Measurements from ENCODE around the gene ROR1.

The ROR1 gene

GRCh38 chr1:63863145-63863544 lies 89.3 kb downstream of the ROR1 start:
- no peak for TF ChIP-seq CTCF (IDR thresholded peaks at IDR 0.05; ENCODE audit: borderline replicate concordance, control extremely low read depth, extremely low read depth, insufficient read depth, missing control alignments)
- in situ Hi-C loops (cut with MboI; ENCODE audit: low sequenced_read_pairs, unreplicated experiment), result no loop called here

GRCh38 chr1:63864224-63864641 lies 90.4 kb downstream of the ROR1 start:
- in situ Hi-C loops (cut with MboI; ENCODE audit: low sequenced_read_pairs, unreplicated experiment), result no loop called here
- DNase-seq (ENCODE audit: low spot score), result no peak
- no peak for TF ChIP-seq CTCF (IDR thresholded peaks at IDR 0.05; ENCODE audit: borderline replicate concordance, control extremely low read depth, extremely low read depth, insufficient read depth, missing control alignments)

More at GRCh38 chr1:63863145-63863544, 89.3 kb downstream of the ROR1 start:
- no peak for DNase-seq (ENCODE audit: low spot score)

GRCh38 chr1:63865561-63865960 lies 91.7 kb downstream of the ROR1 start:
- in situ Hi-C loops (cut with MboI; ENCODE audit: low sequenced_read_pairs, unreplicated experiment), result no loop called here
- TF ChIP-seq CTCF (IDR thresholded peaks at IDR 0.05; ENCODE audit: borderline replicate concordance, control extremely low read depth, extremely low read depth, insufficient read depth, missing control alignments), result no peak
- DNase-seq (ENCODE audit: low spot score), result no peak

- no peak for DNase-seq (ENCODE audit: low spot score)
- TF ChIP-seq CTCF (IDR thresholded peaks at IDR 0.05; ENCODE audit: borderline replicate concordance, control extremely low read depth, extremely low read depth, insufficient read depth, missing control alignments), result no peak
- in situ Hi-C loops (cut with MboI; ENCODE audit: low sequenced_read_pairs, unreplicated experiment), result no loop called here
Measured at GRCh38 chr1:63866084-63866483, 92.3 kb downstream of the ROR1 start.

- no peak for TF ChIP-seq CTCF (IDR thresholded peaks at IDR 0.05; ENCODE audit: borderline replicate concordance, control extremely low read depth, extremely low read depth, insufficient read depth, missing control alignments)
- DNase-seq (ENCODE audit: low spot score), result no peak
- in situ Hi-C loops (cut with MboI; ENCODE audit: low sequenced_read_pairs, unreplicated experiment), result no loop called here
Measured at GRCh38 chr1:63867429-63868176, 93.8 kb downstream of the ROR1 start.

GRCh38 chr1:63868268-63868781 lies 94.5 kb downstream of the ROR1 start:
- in situ Hi-C loops (cut with MboI; ENCODE audit: low sequenced_read_pairs, unreplicated experiment), result no loop called here
- no peak for DNase-seq (ENCODE audit: low spot score)
- no peak for TF ChIP-seq CTCF (IDR thresholded peaks at IDR 0.05; ENCODE audit: borderline replicate concordance, control extremely low read depth, extremely low read depth, insufficient read depth, missing control alignments)
